Mucosa of rectum (tissue), 2 donors: ENCODE measurements around the gene GLIPR2.

Source experiments
- H3K27ac ChIP-seq, 2 donors: one replicate each; pipeline ENCODE4 v1.7.0; 2013; ENCODE audit warnings: inconsistent platforms in 2 of 2, low read depth in 2 of 2, low read length in 2 of 2
- H3K27me3 ChIP-seq, 2 donors: one replicate each; pipeline ENCODE4 v1.7.0; 2013; ENCODE audit warnings: low read length in 2 of 2; ENCODE audit not compliant: control insufficient read depth in 2 of 2, insufficient read depth in 2 of 2
- H3K36me3 ChIP-seq, 2 donors: one replicate each; pipeline ENCODE4 v1.7.0; 2013; ENCODE audit warnings: low read length in 2 of 2; ENCODE audit not compliant: control insufficient read depth in 2 of 2, insufficient read depth in 2 of 2
- H3K4me1 ChIP-seq, 2 donors: one replicate each; pipeline ENCODE4 v1.7.0; 2013; ENCODE audit warnings: low read length in 2 of 2, mild to moderate bottlenecking in 1 of 2; ENCODE audit not compliant: control insufficient read depth in 2 of 2, insufficient read depth in 2 of 2
- H3K4me3 ChIP-seq, 2 donors: one replicate each; pipeline ENCODE4 v1.7.0; 2013; ENCODE audit warnings: low read length in 2 of 2
- H3K9ac ChIP-seq, 2 donors: one replicate each; pipeline ENCODE4 v1.7.0; 2013; ENCODE audit warnings: low read length in 2 of 2, low read depth in 1 of 2, mild to moderate bottlenecking in 1 of 2
- H3K9me3 ChIP-seq, 2 donors: one replicate each; pipeline ENCODE4 v1.7.0; 2013; ENCODE audit warnings: low read length in 2 of 2; ENCODE audit not compliant: control insufficient read depth in 2 of 2
- donor health status: healthy.
- donor health status: Normal muscosa, but diverticular disease.

GLIPR2 gene

DNA sequence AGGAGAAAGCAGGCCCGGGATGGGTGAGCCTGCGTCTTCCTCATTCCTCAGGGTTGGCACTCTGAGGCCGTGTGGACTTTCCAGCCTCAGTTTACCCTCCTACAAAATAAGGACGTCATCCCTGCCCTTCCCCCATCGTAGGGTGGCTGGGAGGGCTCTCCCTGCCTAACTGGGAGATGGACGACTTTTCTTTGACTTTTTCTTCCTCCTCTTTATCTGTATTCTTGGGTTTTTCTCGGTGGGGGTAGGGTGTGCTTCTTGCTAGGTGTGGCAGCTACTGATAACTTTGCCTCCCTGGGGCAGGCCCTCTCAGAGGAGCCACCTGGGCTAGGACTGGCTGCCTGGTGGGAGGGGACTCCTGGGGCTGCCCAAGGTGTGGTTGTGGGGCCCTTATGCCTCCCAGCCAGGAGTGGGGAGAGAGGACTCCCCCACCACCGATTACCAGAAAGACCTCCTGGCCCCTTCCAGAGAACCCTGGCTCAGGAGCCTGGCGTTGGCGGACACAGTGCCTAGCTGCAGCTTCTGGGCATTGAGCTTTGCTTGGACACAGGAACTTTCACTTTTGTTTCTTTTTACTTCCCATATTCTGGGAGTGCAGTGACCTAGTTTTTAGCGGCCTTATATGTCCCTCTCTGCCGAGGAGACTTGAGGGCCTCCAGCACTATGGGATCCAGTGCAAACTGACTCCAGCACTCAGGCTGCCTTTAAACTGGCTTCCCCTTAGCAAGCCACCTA lies 6.1 kb downstream of the GLIPR2 start:
- Histone ChIP-seq H3K9me3 (no peaks in the 10 kb centered on the region), H3K4me1 (peaks cover 39 to 47% of the 10 kb centered on the region in 2 donors), H3K4me3 (peak overlapping the region; percentile 38 to 51), H3K36me3 (peaks cover 0 to 6% of the 10 kb centered on the region in 2 donors), H3K9ac (peak overlapping the region; percentile 34 to 67), H3K27me3 (peaks cover 0 to 1% of the 10 kb centered on the region in 2 donors), H3K27ac (peak overlapping the region; percentile 80 to 85)

DNA sequence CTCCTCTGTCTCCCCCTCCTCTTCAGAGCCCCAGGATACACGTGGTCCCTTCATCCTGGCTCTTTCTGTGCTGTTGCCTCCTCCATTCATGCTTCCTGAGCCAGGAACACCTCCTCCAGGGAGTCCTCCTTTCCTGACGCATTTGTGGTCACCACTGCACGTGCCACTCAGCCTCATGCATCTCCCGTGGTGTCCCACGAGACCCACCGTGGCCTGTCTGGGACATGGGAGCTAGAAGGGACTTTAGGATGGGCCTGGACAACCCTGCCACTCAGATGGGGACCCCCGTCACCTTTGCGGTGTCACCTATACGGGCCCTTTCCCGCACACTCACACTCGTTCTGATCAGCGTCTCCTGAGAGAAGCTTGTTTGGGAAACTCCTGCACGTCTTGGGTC lies 6.7 kb downstream of the GLIPR2 start:
- Histone ChIP-seq H3K4me3 (peak overlapping the region; percentile 38 to 51), H3K27ac (peak overlapping the region; percentile 80 to 85), H3K36me3 (peaks cover 0 to 6% of the 10 kb centered on the region in 2 donors), H3K9ac (peak overlapping the region; percentile 14 to 67), H3K4me1 (peaks cover 38 to 49% of the 10 kb centered on the region in 2 donors), H3K27me3 (no peaks in the 10 kb centered on the region), H3K9me3 (no peaks in the 10 kb centered on the region)

DNA sequence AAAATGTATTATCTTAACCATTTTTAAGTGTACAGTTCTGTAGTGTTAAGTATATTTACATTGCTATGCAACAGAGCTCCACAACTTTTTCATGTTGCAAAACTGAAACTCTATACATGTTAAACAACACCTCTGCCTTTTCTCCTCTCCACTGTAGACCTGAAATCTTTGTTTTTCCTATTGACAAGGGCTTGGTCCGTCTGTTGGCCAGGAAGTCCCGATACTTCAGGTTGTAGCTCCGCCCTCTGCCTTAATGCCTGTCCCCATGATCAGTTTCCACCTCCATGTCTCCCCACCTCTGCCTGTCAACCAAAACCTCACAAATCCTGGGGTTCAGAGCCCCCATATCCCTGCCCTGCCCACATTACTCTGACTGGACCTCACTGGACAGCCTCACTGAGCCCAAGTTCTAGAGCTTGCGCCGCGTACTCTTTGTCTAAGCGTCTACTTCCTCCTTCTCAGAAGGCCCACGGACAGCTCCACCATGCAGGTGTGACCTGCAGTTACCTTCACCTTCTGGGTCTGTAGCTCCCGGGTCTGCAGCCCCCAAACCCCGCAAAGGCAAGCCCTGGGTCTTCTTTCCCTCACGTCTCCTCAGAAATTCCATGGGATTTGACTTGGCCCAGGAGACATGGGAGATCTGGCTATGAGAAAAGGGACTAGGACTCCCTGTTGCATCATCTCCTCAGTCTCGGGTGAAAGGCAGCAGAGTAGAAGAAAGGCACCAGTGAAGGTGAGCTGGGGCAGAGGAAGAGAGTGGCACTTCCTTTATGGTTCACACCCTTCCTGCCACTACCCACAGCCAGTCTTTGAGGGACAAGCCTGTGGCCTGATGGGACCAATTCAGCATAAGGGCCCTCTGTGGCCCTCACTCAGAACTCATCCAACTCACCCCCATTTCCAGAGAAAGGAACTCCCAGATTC lies 8.0 kb downstream of the GLIPR2 start:
- no peaks in the 10 kb centered on the region for H3K27me3 ChIP-seq
- H3K4me1 ChIP-seq, result peaks cover 41 to 54% of the 10 kb centered on the region in 2 donors
- H3K4me3 ChIP-seq, result peak overlapping the region in 1 of 2 donors; percentile 14
- no peak overlapping the region for H3K9ac ChIP-seq
- no peaks in the 10 kb centered on the region for H3K9me3 ChIP-seq
- peak overlapping the region in 1 of 2 donors; percentile 49 for H3K27ac ChIP-seq
- peaks cover 0 to 9% of the 10 kb centered on the region in 2 donors for H3K36me3 ChIP-seq

DNA sequence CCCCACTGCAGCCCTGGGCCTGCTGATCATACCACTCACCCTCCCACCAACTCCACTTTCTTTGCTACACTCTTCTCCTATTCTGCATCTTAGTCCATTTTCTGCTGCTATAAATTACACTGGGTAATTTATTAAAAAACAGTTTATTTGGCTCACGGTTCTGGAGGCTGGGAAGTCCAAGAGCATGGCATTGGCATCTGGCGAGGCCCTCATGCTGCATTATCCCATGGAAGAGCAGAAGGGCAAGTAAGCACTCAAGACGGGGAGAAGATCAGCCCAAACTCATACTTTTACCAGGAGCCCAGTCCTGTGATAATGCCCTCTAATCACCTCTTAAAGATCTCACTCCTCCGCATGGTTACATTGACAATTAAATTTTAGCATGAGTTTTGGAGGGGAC lies 9.4 kb downstream of the GLIPR2 start:
- Histone ChIP-seq H3K9me3 (no peaks in the 10 kb centered on the region), H3K36me3 (peaks cover 7 to 19% of the 10 kb centered on the region in 2 donors), H3K27me3 (no peaks in the 10 kb centered on the region), H3K4me1 (peaks cover 41 to 51% of the 10 kb centered on the region in 2 donors), H3K9ac (no peak overlapping the region), H3K27ac (no peak overlapping the region), H3K4me3 (no peak overlapping the region)

DNA sequence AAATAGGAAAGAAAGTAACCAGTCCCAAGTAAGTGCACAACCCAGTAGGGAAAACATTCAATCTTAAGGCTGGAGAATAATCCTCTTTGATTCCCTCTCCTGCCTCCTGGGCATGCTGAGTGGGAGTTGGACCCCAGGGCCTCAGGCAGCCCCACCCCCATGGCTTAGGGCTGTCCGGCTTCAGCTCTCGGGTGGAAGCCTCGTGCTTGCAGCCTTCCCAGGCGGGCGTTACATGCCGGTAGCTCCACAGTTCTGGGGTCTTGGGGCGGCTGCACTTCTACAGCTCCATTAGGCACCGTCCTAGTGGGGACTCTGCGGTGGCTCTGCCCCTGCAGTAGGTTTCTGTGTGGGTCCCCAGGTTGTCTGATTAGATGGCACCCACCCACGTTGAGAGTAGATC lies 10.1 kb downstream of the GLIPR2 start:
- H3K4me1 ChIP-seq, result peaks cover 41 to 51% of the 10 kb centered on the region in 2 donors
- H3K9me3 ChIP-seq, result no peaks in the 10 kb centered on the region
- no peak overlapping the region for H3K9ac ChIP-seq
- no peaks in the 10 kb centered on the region for H3K27me3 ChIP-seq
- no peak overlapping the region for H3K27ac ChIP-seq
- H3K36me3 ChIP-seq, result peaks cover 7 to 23% of the 10 kb centered on the region in 2 donors
- H3K4me3 ChIP-seq, result no peak overlapping the region

DNA sequence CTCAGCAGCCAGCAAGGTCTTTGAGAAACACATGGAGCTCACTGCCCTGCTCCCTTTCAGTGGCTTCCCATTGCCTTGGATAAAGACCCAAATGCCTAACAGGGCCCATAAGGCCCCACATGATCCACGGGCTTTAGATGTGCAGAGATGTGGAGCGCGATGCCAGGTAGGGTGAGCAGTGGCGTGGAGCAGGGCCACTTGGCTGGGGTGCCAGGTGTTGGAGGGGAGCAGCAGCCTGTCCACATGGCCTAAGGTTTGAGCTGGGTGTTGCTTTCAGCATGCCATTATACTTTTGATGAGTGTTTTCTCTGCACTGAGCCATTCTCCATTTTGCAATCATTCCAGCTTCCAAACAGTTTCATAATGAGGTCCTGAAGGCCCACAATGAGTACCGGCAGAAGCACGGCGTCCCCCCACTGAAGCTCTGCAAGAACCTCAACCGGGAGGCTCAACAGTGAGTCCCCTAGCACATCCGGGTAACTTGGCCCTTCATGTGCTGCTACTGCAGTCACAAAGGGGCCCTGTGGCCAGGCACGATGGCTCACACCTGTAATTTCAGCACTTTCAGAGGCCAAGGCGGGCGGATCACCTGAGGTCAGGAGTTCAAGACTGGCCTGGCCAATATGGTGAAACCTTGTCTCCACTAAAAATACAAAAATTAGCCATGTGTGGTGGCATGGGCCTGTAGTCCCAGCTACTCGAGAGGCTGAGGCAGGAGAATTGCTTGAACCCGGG lies 11.1 kb downstream of the GLIPR2 start:
- Histone ChIP-seq H3K27ac (peak overlapping the region in 1 of 2 donors; percentile 29), H3K4me1 (peaks cover 34 to 42% of the 10 kb centered on the region in 2 donors), H3K9me3 (no peaks in the 10 kb centered on the region), H3K27me3 (no peaks in the 10 kb centered on the region), H3K4me3 (no peak overlapping the region), H3K9ac (no peak overlapping the region), H3K36me3 (peaks cover 11 to 23% of the 10 kb centered on the region in 2 donors)

DNA sequence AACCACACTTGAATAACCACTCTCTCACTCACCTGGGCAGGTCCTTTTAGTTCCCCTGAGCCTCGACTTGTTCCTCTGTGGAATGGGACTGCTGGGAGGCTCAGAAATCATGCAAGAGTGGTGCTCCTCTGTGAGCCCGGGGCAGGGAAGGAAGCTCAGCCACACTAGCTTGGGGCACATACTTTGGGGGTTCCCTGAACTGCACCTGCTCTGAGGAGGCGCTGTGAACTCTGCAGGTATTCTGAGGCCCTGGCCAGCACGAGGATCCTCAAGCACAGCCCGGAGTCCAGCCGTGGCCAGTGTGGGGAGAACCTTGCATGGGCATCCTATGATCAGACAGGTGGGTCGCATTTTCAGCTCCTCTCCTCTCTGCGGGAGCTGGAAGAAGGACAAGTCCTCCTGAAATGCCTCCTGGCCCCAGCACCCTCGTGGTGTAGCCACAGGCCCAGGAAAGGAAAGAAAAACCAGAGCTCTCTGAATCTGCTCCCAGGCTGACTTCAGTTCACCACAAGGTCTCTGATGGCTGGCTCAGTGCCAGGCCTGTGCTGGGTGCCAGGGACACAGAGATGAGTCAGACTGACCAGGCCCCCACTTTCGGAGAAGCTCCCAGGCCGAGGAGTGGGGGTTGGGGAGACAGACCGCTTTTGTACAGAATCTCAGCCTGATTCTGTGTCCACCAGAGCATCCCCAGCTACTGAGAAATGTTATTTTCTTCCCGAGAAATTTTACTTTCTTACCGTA lies 11.9 kb downstream of the GLIPR2 start:
- no peaks in the 10 kb centered on the region for H3K27me3 ChIP-seq
- peak overlapping the region in 1 of 2 donors; percentile 26 for H3K9ac ChIP-seq
- H3K4me3 ChIP-seq, result no peak overlapping the region
- peaks cover 28 to 39% of the 10 kb centered on the region in 2 donors for H3K4me1 ChIP-seq
- H3K9me3 ChIP-seq, result no peaks in the 10 kb centered on the region
- H3K36me3 ChIP-seq, result peaks cover 11 to 23% of the 10 kb centered on the region in 2 donors
- peak overlapping the region; percentile 64 to 70 for H3K27ac ChIP-seq

DNA sequence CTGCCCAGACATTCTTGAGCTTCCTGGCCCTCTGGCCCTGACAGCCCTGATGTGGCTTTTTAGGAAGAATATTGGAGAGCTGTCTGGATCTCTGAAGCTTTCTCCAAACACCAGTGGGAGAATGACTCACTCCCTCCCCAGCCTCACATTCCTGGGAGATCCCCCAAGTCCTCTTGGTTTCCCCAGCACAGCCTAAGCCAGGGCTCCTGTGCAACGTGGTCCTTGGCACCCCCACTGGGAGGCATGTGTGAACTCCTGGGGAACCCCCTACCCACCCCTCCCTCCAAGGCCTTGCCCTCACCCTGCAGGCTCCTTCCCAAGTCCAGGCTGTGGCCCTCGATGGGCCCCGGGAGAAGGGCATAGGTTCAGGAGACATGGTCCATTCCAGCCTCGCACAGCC lies 12.7 kb downstream of the GLIPR2 start:
- Histone ChIP-seq H3K4me1 (peaks cover 30 to 36% of the 10 kb centered on the region in 2 donors), H3K9ac (no peak overlapping the region), H3K27me3 (no peaks in the 10 kb centered on the region), H3K4me3 (no peak overlapping the region), H3K27ac (peak overlapping the region; percentile 64 to 70), H3K36me3 (peaks cover 11 to 23% of the 10 kb centered on the region in 2 donors), H3K9me3 (no peaks in the 10 kb centered on the region)

DNA sequence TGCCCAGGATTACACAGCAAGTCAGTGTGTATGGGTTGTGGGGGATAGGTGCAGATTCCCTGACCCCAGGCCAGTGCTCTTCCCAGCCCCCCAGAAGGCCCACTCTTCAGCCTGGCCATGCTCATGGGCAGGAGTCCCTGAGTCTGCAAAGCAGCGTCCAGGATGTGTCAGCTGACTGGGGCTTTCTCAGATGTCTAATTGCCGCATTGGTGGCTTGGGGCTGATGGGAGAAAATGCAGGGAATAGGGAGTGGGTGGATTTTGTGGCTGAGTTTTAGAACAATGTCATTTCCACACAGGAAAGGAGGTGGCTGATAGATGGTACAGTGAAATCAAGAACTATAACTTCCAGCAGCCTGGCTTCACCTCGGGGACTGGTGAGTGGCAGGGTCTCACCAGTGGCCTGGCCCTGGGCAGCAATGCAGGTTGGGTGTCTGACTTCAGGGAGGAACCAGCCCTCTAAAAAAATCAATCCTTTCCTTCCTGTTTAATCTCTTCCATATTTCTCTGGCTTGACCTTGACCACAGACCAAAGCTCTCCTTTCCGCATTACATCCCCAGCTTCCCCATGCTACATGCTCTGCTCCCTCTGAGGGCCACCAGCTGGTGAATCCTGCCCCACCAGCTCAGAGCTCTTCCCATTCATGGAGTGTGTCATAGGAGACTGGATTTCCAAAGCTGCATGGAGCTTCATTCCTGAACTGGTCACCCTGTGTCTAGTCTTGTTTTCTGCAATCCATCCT lies 14.2 kb downstream of the GLIPR2 start:
- H3K27ac ChIP-seq, result peak overlapping the region in 1 of 2 donors; percentile 80

More for the DNA sequence above, 14.2 kb downstream of the GLIPR2 start:
- H3K27me3 ChIP-seq, result no peaks in the 10 kb centered on the region
- H3K36me3 ChIP-seq, result peaks cover 11 to 18% of the 10 kb centered on the region in 2 donors
- H3K9me3 ChIP-seq, result no peaks in the 10 kb centered on the region
- peaks cover 32 to 37% of the 10 kb centered on the region in 2 donors for H3K4me1 ChIP-seq
- no peak overlapping the region for H3K9ac ChIP-seq
- no peak overlapping the region for H3K4me3 ChIP-seq
